ENCODE results near the gene EEFSEC.

DNA sequence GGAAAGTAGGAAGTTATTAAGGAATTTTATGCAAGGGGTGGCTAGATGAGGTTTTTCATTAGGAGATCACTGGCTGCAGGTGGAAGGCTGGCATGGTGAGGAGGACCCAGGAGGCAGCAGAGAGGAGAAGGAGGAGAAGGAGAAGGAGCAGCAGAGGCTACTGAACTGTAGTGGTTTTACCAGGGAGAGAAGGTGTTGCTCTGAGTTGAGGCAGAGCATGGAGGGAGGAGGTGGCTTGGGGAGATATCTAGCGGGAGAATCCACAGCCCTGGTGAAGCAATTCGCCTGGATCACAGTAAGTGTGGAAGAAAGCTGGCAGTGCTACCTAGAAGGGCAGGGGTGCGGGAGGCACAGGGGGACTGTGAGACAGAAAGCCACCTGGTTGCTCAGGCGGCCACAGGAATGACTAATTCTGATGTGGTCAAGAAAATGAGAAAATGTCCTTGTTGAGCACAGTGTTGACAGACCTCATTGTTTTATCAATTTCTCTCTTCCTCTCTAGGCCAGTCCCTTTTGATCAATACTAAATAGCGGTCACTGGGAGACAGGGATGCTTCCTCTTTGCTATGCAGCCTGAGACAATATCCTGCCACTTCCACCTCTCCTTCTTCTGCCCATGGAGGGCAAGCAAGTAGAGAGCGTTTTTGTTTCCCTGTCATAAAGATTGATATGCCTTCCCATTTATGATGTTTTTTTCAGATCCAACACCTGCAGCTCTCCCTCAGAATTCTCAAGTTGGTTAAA lies 94.6 kb downstream of the EEFSEC start:
- TF ChIP-seq EZH2 (IDR thresholded peaks at IDR 0.05; ENCODE audit: low read length, unreplicated experiment), result no peak
- TF ChIP-seq, protein P1, sequence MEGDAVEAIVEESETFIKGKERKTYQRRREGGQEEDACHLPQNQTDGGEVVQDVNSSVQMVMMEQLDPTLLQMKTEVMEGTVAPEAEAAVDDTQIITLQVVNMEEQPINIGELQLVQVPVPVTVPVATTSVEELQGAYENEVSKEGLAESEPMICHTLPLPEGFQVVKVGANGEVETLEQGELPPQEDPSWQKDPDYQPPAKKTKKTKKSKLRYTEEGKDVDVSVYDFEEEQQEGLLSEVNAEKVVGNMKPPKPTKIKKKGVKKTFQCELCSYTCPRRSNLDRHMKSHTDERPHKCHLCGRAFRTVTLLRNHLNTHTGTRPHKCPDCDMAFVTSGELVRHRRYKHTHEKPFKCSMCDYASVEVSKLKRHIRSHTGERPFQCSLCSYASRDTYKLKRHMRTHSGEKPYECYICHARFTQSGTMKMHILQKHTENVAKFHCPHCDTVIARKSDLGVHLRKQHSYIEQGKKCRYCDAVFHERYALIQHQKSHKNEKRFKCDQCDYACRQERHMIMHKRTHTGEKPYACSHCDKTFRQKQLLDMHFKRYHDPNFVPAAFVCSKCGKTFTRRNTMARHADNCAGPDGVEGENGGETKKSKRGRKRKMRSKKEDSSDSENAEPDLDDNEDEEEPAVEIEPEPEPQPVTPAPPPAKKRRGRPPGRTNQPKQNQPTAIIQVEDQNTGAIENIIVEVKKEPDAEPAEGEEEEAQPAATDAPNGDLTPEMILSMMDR (conservative IDR thresholded peaks at IDR 0.05; ENCODE audit: low read depth, low read length), result no peak
- TF ChIP-seq EZH2phosphoT487 (IDR thresholded peaks at IDR 0.05; ENCODE audit: borderline replicate concordance, low read length), result no peak

Data from PC-3 (cell line).